Dermis blood vessel endothelial cell (primary cell): ENCODE results near the gene TYK2. TPM values are rescaled to one million over a fixed set of nuclear protein-coding genes. Genes with fewer than 3 reads are reported as not detected.
"Not testable (repeated sequence)": the region's sequence is repeated elsewhere in the genome, so short reads cannot be mapped to it uniquely, and the experiment has no call there.

ENCODE experiments used
- DNase-seq: peaks from one replicate; pipeline ENCODE4 v3.0.0; 2010
- total RNA-seq: library from RNA; depleted of rRNA; stranded (reverse); fragments of >200 nt; gene quantifications from 2 replicates; pipeline ENCODE4 v1.2.3, GENCODE V29; 2014

TYK2 gene
- total RNA-seq, 1 donor from 2014 or later: 95.6 TPM

DNA sequence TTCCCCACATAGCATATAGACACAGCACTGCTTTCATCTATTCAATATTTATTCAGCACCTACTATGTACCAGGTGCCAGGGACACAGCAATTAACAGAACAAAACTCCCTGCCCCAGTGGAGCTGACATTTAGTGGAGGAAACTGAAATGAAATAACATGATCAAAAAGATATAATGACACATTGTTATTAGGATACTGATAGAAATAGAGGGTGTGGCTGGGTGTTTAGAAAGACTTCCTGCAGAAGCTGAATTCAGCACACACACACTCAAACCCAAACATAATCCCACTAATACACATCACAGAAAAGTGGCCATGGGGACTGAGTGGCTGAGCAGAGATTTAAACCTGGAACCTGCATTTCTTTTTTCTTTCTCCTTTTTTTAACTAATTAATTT is 26.7 kb upstream of the TYK2 start:
- no peak for DNase-seq

DNA sequence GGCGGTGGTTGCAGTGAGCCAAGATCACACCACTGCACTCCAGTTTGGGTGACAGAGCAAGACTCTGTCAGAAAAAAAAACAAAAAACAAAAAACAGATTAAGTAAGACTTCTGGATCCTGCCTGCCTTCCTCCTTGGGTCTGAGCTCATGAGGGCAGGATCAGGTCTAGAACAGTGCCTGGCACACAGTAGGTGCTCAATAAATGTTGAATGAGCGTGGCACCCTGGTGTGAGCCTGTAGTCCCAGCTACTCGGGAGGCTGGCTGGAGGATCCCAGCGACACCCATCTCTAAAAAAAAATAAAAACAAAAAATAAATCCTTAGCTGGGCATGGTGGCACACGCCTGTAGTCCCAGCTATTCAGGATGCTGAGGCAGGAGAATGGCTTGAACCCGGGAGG is 25.8 kb upstream of the TYK2 start:
- no peak for DNase-seq

DNA sequence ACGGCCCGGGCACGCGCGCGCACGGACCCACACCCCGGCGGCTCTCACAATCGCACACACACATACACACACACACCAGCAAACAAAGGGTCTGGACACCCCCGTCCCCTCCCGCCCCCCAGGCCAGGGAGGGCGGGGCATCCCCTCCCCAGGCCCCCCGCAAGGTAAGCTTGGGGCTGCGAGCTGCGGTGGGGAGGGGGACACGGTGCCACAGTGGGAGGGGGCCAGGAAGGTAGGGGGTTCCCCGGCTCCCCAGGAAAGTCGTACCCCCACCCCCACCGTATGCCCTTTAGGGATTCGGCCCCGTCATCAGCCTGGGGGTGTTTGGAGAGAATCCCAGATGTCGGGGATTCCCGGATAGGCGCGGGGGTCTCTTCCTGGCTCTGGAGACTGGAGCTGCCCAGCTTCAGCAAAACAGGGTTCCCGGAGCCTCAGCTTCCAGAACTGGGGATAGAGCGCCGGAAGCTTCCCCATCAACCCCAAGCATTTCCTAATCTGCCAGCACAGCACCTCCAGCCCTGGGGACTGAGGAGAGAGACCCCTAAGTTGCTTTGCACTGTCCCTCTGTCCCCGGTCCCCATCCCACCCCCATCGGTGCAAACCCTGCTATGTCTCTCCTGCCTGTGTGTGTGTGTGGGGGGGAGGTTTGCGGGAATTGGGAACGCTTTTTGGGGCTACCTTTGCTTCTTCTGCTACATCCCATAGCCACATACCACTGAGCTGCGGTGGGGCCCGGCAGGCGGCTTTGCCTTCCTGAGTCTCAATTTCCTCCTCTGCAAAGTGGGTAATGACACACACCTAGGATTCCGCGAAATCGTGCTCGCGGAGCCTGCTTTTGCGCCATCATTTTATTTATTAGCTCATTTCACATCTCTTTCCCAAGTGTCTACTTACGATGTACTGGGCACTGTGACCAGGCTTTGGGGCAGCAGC is 24.8 kb upstream of the TYK2 start:
- DNase-seq: no peak

DNA sequence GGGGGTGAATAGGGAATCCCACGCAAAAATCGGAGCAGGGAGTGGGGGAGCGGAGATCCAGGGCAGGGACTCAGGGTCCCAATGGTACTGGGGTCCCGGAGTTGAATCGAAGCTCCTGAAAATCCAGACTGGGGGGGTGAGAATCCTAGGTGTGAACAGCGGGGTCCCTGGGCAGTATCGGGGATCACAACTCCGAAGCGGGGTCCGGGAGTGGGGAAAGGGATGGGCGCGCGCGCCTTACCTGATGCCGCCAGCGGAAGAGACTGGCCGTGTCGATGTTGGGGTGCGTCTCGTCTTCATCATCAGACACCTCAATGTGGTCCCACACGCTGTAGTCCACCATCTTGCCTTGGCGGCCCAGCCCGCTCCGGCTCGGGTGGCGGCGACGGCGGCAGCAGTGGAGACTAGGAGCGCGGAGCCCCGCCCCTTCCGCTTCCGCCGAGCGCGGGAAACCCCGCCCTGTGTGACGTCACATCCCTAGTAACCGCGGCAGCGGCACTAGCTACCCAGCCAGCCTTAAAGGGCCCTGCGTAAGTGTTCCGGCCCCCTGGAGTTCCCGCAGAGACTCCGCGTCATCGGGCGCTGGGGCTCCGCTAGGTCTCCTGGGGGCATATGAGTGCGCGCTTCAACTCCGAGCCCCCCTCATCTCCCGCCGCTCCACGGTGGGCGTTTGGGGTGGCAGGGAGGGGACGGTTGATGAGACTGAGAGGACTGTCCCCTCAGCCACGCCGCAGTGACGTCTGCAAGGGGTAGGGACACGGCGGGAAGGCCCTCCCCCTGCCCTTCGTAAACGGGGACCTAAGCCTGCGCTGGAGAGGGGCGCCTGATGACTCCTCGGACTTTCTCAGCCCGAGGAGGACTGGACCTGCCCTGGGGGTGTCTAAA is 23.0 kb upstream of the TYK2 start, which contains the start of gene CDC37:
TSS of gene CDC37 (minus strand) at position 406 of the 885 bp plus-strand sequence. CDS start at position 343, 63 bp downstream.
- DNase-seq: peak; percentile 98

DNA sequence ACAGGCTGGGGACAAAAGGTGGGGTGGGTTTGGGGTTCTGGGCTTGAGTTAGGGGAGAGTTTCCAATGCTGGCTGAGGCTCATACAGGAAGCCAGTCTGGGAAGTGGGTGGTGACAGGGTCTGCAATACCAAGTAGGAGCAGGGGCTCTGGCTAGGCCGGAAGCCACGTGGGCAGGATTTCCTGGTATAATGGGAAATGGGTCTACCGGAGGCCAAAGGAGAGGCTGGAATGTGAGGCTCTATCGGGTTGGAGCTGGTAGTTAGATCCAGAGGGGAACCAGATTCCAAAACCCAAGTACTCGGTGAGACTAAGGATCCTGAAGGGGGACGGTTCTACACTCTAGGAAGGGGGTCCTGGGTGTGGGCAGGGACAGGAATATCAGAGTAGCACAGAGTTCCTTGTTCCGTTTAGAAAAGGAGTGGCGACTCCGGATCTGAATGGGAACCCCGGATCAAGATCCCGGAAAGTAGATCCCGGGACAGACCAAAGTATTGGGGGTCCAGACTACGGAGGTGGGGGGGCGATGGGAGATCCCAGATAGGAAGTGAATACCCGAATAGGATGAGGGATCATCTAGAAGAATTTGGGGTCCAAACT is 22.2 kb upstream of the TYK2 start:
- peak; percentile 85 for DNase-seq

- no peak for DNase-seq
Measured at GRCh38 chr19:10399878-10400277, 19.5 kb upstream of the TYK2 start.

GRCh38 chr19:10399340-10399739 is 19.0 kb upstream of the TYK2 start:
- not testable (repeated sequence) for DNase-seq

- no peak for DNase-seq
Measured at GRCh38 chr19:10398819-10399218, 18.4 kb upstream of the TYK2 start.

DNA sequence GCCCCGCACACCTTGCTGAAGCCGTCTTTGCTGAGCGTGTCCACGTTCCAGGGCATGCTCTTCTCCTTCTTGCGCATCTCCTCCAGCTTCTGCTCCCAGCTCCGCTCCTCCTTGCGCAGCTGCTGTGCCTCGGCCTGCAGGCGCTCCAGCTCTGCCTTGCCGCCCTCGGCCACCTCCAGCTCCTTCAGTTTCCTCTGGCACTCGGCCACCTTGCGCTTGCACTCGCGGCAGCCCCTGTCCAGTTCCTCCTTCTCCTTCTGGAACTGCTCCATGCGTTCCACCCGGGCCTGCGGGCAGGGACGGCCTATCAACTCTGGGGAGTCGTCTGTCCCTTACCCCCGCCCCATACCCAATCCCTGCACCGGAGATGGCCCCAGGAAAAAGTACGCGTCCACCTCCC is 15.5 kb upstream of the TYK2 start:
- no peak for DNase-seq

DNA sequence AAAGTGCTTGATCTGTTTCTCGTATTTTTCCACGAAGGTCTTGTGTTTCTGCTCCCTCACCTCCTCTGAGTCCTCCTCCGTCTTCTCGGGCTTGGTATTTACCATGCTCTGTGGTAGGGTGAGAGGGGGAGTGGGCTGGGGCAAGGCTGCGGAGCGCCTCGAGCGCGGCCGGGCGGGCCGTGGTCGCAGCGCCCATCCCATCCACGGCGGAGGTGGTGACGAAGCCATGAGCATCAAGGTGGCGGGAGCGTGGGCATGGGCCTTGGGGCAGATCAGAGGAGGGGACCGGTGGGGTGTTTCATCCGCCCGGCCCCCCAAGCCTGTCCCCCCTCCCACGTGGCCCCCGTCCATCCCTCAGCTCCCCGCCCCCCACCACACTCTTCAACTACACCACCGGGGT is 15.1 kb upstream of the TYK2 start:
- DNase-seq: no peak

DNA sequence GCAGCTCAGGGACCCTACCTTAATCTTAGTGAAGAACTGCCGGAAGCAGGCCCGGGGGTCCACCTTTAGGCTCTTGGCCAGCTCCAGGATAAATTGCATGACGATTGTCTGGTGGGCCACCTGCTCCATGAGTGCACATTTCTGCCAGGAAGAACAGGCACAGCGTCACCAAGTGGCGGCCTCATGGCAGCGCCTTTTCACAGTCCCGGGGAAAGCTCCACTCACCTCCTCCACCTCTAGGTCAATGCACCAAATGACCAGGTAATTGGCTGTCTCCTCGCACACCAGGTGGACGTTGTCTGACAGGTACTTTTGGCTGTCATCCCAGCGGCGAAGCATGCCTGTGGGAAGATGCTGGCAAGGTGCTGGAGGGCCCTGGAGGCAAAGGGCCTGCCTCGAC is 14.6 kb upstream of the TYK2 start:
- no peak for DNase-seq

GRCh38 chr19:10393137-10393536 is 12.8 kb upstream of the TYK2 start:
- no peak for DNase-seq

- DNase-seq: no peak
Measured at GRCh38 chr19:10392120-10392519, 11.7 kb upstream of the TYK2 start.

DNA sequence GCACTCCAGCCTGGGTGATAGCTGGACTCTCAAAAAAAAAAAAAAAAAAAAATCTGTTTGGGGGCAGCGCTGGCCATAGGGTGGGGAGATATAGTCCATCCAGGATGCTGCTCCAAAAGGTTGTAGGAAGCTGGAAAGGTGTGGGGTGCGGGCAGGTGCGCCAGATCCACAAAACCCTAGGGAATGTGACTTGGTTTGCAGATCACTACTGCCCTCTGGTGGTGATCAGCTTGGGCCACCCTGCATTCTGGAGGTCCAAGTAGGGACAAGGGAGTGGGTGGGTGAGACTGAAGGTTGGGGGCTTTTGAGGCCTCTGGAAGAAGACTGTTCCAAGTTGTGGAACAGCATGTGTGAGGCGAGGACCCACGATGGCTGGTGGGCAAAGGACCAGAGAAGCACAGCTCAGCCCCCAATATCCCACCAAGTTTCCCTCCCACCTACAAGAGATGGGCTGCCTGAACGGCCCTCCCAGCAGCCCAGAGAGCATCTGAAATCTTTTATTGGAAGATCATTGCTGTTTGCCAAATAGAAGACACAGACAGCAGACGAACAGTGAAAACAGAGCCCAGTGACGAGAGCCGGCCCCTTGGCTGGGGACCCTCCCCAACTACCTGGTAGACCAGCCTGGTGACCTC is 10.4 kb upstream of the TYK2 start:
- peak; percentile 90 for DNase-seq

GRCh38 chr19:10389863-10390262 is 9.5 kb upstream of the TYK2 start:
- DNase-seq: peak; percentile 57

DNA sequence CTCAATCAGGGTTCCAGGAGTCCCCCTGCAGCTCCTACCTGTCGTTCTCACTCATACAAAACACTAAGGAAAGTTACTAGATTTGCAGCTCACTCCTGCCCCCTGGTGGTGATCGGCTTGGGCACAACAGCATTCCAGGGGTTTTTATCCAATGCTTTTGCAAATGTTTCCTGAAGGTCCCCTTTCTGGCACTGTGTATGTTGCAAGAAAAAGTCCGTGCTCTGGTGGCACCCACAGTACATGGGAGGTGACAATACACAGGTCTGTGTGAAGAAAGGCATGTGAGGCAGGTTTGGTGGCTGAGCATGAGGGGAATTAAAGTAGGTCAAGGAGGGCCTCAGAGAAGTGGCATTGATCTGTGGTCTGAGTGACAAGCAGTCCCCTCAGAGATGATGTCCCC is 8.6 kb upstream of the TYK2 start:
- DNase-seq: peak; percentile 92

DNA sequence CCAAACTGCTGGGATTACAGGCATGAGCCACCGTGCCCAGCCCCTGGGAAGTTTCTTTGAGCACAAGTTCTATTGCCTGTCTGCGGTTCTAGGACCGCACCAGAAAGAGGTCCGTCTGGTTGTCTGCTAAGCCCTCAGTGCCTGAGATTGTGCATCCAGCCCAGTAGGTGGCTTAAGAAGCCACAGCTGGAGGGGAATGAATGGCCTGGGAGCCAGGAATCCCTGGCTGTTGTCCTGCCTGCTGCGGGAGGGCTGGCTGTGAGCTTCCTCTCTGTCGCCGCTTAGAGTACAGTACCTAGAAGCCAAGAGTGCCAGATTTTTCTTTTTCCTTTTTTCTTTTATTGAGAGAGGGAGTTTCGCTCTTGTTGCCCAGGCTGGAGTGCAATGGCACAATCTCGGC is 4.2 kb upstream of the TYK2 start:
- no peak for DNase-seq

DNA sequence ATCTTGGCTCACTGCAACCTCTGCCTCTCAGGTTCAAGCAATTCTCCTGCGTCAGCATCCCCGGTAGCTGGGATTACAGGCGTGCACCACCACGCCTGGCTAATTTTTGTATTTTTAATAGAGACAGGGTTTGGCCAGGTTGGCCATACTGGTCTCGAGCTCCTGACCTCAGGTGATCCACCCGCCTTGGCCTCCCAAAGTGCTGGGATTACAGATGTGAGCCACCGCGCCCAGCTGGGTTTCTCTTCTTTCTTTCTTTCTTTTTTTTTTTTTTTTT is 2.8 kb upstream of the TYK2 start:
- DNase-seq: not testable (repeated sequence)

DNA sequence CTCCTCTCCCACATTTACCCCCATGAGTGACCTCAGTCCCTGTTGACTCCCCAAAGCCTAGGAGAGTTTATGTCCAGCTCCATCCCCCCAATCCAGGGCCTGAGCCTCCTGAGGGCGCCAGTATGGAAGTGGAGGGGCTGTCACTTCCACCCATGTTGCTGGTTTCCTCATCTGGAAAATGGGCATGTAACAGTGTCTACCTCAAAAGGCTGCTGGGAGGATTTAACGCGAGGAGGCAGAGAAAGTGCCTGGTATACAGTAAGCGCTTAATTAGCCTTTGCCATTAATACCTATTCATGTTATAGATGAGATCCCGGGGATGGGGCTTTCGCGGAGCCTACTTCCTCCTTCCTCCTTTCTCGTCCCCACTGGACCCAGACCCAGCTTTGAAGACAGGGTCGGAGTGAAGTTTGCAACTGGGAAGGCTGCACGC is 476 bp downstream of the TYK2 start:
- peak; percentile 17 for DNase-seq

- DNase-seq: no peak
Measured at GRCh38 chr19:10378124-10378523, 2.2 kb downstream of the TYK2 start.

DNA sequence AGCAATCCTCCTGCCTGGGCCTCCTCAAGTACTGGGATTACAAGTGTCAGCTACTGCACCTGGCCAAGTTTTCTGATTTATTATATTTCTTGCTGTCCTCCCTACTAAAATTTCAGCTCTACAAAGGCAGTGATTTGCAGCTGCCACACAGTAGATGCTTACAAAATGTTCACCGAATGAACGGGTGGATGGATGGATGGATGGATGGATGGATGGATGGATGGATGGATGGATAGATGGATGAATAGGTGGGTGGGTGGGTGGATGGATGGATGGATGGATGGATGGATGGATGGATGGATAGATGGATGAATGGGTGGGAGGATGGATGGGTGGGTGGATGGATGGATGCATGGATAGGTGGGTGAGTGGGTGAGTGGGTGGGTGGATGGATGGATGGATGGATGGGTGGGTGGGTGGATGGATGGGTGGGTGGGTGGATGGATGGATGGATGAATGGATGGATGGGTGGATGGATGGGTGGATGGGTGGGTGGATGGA is 3.2 kb downstream of the TYK2 start:
- DNase-seq: not testable (repeated sequence)

DNA sequence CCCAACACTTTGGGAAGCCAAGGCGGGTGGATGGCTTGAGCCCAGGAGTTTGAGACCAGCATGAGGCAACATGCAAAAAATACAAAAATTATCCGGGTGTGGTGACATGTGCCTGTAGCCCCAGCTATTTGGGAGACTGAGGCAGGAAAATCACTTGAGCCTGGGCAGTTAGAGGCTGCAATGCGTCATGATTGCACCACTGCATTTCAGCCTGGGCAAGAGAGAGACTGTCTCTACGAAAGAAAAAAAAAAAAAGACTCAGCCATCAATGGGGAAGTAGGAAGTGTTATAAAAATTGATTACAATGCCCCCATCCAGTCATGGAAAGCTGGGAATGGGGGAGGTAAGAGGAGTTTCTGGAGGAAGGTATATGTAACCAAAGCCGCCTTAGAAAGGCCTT is 5.4 kb downstream of the TYK2 start:
- no peak for DNase-seq

DNA sequence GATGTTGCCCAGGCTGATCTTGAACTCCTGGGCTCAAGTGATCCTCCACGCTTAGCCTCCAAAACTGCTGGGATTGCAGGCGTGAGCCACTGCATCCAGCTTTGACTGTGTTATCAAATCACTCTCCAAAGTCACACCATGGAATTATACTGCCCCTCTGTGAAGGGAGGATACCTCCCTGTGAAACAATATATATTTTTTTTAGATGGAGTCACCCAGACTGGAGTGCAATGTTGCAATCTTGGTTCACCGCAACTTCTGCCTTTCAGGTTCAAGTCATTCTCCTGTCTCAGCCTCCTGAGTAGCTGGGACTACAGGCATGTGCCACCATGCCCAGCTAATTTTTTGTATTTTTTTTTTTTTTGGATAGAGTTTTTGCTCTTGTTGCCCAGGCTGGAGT is 7.7 kb downstream of the TYK2 start:
- DNase-seq: no peak
